ENCODE data around the gene KIF5A. TPM values are rescaled to one million over a fixed set of nuclear protein-coding genes. Genes with fewer than 3 reads are reported as not detected.

KIF5A gene
- total and polyA plus RNA-seq, 2 donors (not counting 1 experiment from before 2014, with no cell fraction given), result 0.09 to 0.67 TPM

- Histone ChIP-seq H3K4me1 (ENCODE audit: control insufficient read depth in 2 of 2, insufficient read depth in 2 of 2, low read length in 2 of 2) (peaks cover 42 to 53% of the 10 kb centered on the region in 2 donors), H3K4me3 (ENCODE audit: control extremely low read depth in 1 of 5, extremely low read depth in 1 of 5, insufficient read depth in 1 of 5, low read depth in 2 of 5, low read length in 4 of 5) (peak within 1 kb of the TSS; percentile 77 to 97 (median 83)), H3K79me2 (ENCODE audit: control insufficient read depth, insufficient read depth, low read length) (peaks cover 34% of the 10 kb centered on the region), H2AFZ (ENCODE audit: insufficient read depth, low read depth, low read length, poor library complexity, severe bottlenecking) (peak within 1 kb of the TSS; percentile 87), H3K9ac (ENCODE audit: low read length) (peak within 1 kb of the TSS; percentile 87), H4K20me1 (ENCODE audit: control insufficient read depth, insufficient read depth, low read length, poor library complexity, severe bottlenecking) (peaks cover 31% of the 10 kb centered on the region), H3K27ac (ENCODE audit: low read length in 2 of 2) (peak within 1 kb of the TSS; percentile 98 to 100), H3K36me3 (replicated peaks in 1 of 2; ENCODE audit: control extremely low read depth in 1 of 2, control insufficient read depth in 1 of 2, extremely low read depth in 1 of 2, insufficient read depth in 2 of 2, low read length in 1 of 2) (peaks cover 2 to 24% of the 10 kb centered on the region in 2 experiments), H3K27me3 (replicated peaks in 1 of 4; ENCODE audit: control extremely low read depth in 1 of 4, control insufficient read depth in 3 of 4, insufficient read depth in 4 of 4, low read length in 3 of 4) (no peaks in the 10 kb centered on the region), H3K9me3 (ENCODE audit: control extremely low read depth in 1 of 3, control insufficient read depth in 2 of 3, insufficient read depth in 1 of 3, low read length in 2 of 3) (no peaks in the 10 kb centered on the region), H3K4me2 (replicated peaks; ENCODE audit: low read depth, low read length, poor library complexity, severe bottlenecking) (peak within 1 kb of the TSS; percentile 98)
- intact Hi-C loops (cut with micrococcal nuclease), result loop anchor here (1.0 to 10.0 kb wide), 10 partner anchors 25 to 1403 kb away; partner anchors contain the start of genes ARHGAP9, BAZ2A, CNPY2 and DCTN2
- ChIA-PET CTCF (no interaction called here), POLR2A (no interaction called here)
- WGBS (ENCODE audit: insufficient coverage), result 0% methylated on average over 49 of the region's 57 CpGs
- Mint-ChIP-seq H3K4me3 (peak within 1 kb of the TSS; percentile 98), H3K9me3 (ENCODE audit: insufficient read depth) (no peaks in the 10 kb centered on the region), H3K27me3 (no peaks in the 10 kb centered on the region), H3K4me1 (peaks cover 62% of the 10 kb centered on the region), H3K27ac (peak within 1 kb of the TSS; percentile 100)
- DNase-seq (peak; percentile 96), ATAC-seq (ENCODE audit: low read depth) (peak; percentile 28)
- TF ChIP-seq CTCF (IDR thresholded peaks at IDR 0.05) (no peak), EZH2 (IDR thresholded peaks at IDR 0.05; ENCODE audit: borderline replicate concordance, insufficient read depth, low read depth, low read length, poor library complexity, severe bottlenecking) (no peak)
Measured at GRCh38 chr12:57522011-57522886, 27.6 kb upstream of the KIF5A start, which contains the start of gene MBD6. Gene MBD6, plus strand, starts transcription at chr12:57522824. Its CDS starts 1,480 bp downstream, at chr12:57524304.
